B cell (primary cell): ENCODE results near the gene TAGLN2. TPM values are rescaled to one million over a fixed set of nuclear protein-coding genes. Genes with fewer than 3 reads are reported as not detected.
A peak's percentile ranks its signal among the peaks of the same experiment; 100 is the strongest.

ENCODE experiments used
- ATAC-seq: fragments of 200-7000 bp; cut with Tn5 transposase; one replicate; pipeline ENCODE4 v1.10.0; 2021; ENCODE audit warnings: low read depth, mild to moderate bottlenecking, moderate number of reproducible peaks, moderate library complexity
- CTCF ChIA-PET: fragments of 350-600 bp; sonication (Branson Sonifier 250); formaldehyde crosslinking; loops from one replicate; lab custom pipeline; 2021; ENCODE audit warnings: antibody characterized with exemption, inconsistent platforms; lab: Charles Lee
- POLR2A ChIA-PET: fragments of 350-600 bp; sonication (Branson Sonifier 250); formaldehyde crosslinking; loops from one replicate; lab custom pipeline; 2021; ENCODE audit warnings: antibody characterized with exemption; lab: Charles Lee
- DNase-seq: peaks from one replicate; pipeline ENCODE4 v3.0.0; 2013
- H2AFZ ChIP-seq: 2 replicates; pipeline ENCODE4 v1.6.1; 2012; ENCODE audit warnings: mild to moderate bottlenecking, low read depth, low read length; ENCODE audit not compliant: insufficient read depth, poor library complexity, severe bottlenecking
- H3K27ac ChIP-seq, 2 donors: 1 replicate in 1 of 2; 2 replicates in 1 of 2; pipeline ENCODE4 v1.5.1; 2012 to 2013; ENCODE audit warnings: low read length in 2 of 2, mild to moderate bottlenecking in 2 of 2, moderate library complexity in 1 of 2
- H3K27me3 ChIP-seq, 4 experiments: fragments of 200-600 bp in 1 of 4; sonication (generic) in 1 of 4; replicated peaks in 1 of 4; 1 replicate in 2 of 4; 2 replicates in 2 of 4; pipeline versions ENCODE4 v1.6.1 to v1.7.0; 2013 to 2016; ENCODE audit warnings: low read length in 3 of 4, mild to moderate bottlenecking in 2 of 4, mixed read lengths in 1 of 4, moderate library complexity in 1 of 4; ENCODE audit not compliant: insufficient read depth in 4 of 4, control insufficient read depth in 3 of 4; ENCODE audit errors: control extremely low read depth in 1 of 4
- H3K36me3 ChIP-seq, 2 experiments: replicated peaks in 1 of 2; 1 replicate in 1 of 2; 2 replicates in 1 of 2; pipeline versions ENCODE4 v1.6.1 to v1.7.1; 2013; ENCODE audit warnings: low read length in 1 of 2; ENCODE audit not compliant: insufficient read depth in 2 of 2, control insufficient read depth in 1 of 2; ENCODE audit errors: control extremely low read depth in 1 of 2, extremely low read depth in 1 of 2
- H3K4me1 ChIP-seq, 2 donors: fragments of 200-600 bp in 1 of 2; sonication (generic) in 1 of 2; 1 replicate in 1 of 2; 2 replicates in 1 of 2; pipeline versions ENCODE4 v1.5.1 to v1.6.1; 2013 to 2017; ENCODE audit warnings: low read length in 2 of 2; ENCODE audit not compliant: control insufficient read depth in 2 of 2, insufficient read depth in 2 of 2
- H3K4me2 ChIP-seq: replicated peaks from 2 replicates; pipeline ENCODE3; 2012; ENCODE audit warnings: mild to moderate bottlenecking, low read depth, low read length; ENCODE audit not compliant: poor library complexity, severe bottlenecking
- H3K4me3 ChIP-seq, 5 experiments: fragments of 200-600 bp in 1 of 5; sonication (generic) in 1 of 5; 1 replicate in 3 of 5; 2 replicates in 2 of 5; pipeline versions ENCODE4 v1.5.1 to v1.7.0; 2011 to 2016; ENCODE audit warnings: low read length in 4 of 5, mild to moderate bottlenecking in 4 of 5, low read depth in 2 of 5, control low read depth in 1 of 5, moderate library complexity in 1 of 5; ENCODE audit not compliant: insufficient read depth in 1 of 5; ENCODE audit errors: control extremely low read depth in 1 of 5, extremely low read depth in 1 of 5
- H3K79me2 ChIP-seq: fragments of 200-600 bp; sonication (generic); one replicate; pipeline ENCODE4 v1.6.0; 2016; ENCODE audit warnings: low read length; ENCODE audit not compliant: control insufficient read depth, insufficient read depth
- H3K9ac ChIP-seq: fragments of 200-600 bp; sonication (generic); 2 replicates; pipeline ENCODE4 v1.6.1; 2017; ENCODE audit warnings: mild to moderate bottlenecking, low read length, moderate library complexity
- H3K9me3 ChIP-seq, 3 donors: one replicate each; pipeline versions ENCODE4 v1.6.1 to v1.7.1; 2013; ENCODE audit warnings: low read length in 2 of 3; ENCODE audit not compliant: control insufficient read depth in 2 of 3, insufficient read depth in 1 of 3; ENCODE audit errors: control extremely low read depth in 1 of 3
- H4K20me1 ChIP-seq: 2 replicates; pipeline ENCODE4 v1.6.0; 2012; ENCODE audit warnings: mild to moderate bottlenecking, low read length; ENCODE audit not compliant: insufficient read depth, control insufficient read depth, poor library complexity, severe bottlenecking
- H3K27ac Mint-ChIP-seq: one replicate; pipeline ENCODE4 v1.8.0; 2021; ENCODE audit warnings: mixed read lengths
- H3K27me3 Mint-ChIP-seq: one replicate; pipeline ENCODE4 v1.8.0; 2021; ENCODE audit warnings: mixed read lengths
- H3K4me1 Mint-ChIP-seq: one replicate; pipeline ENCODE4 v1.8.0; 2021; ENCODE audit warnings: mixed read lengths
- H3K4me3 Mint-ChIP-seq: one replicate; pipeline ENCODE4 v1.8.0; 2021; ENCODE audit warnings: mixed read lengths
- H3K9me3 Mint-ChIP-seq: one replicate; pipeline ENCODE4 v1.8.0; 2022; ENCODE audit warnings: mixed read lengths; ENCODE audit not compliant: insufficient read depth
- CTCF ChIP-seq: fragments of 200-600 bp; IDR thresholded peaks from one replicate; pipeline ENCODE4 v1.8.0; 2022; ENCODE audit warnings: antibody characterized with exemption, mild to moderate bottlenecking
- EZH2 ChIP-seq: IDR thresholded peaks from 2 replicates; pipeline ENCODE4 v1.6.1; 2012; ENCODE audit warnings: borderline replicate concordance, low read depth, mild to moderate bottlenecking, moderate library complexity, low read length; ENCODE audit not compliant: insufficient read depth, poor library complexity, severe bottlenecking
- WGBS: methylation state at CpG from one replicate; pipeline ENCODE4 v1.1.5; 2013; ENCODE audit warnings: missing lambda C conversion rate; ENCODE audit not compliant: insufficient coverage; 5-methylcytosine and 5-hydroxymethylcytosine counted together
- intact Hi-C: fragments of 100-400 bp; cut with micrococcal nuclease; formaldehyde crosslinking; loops from one replicate; pipeline ENCODE4 v1.10.0; 2022
- polyA plus RNA-seq: library from polyadenylated mRNA; depleted of rRNA; stranded (reverse); fragments of >200 nt; gene quantifications from 2 replicates; pipeline ENCODE4 v1.2.3, GENCODE V29; 2012
- total RNA-seq, 2 donors: library from RNA; stranded (reverse); fragments of 120-200 nt in 1 of 2; gene quantifications; 1 replicate in 1 of 2; 2 replicates in 1 of 2; pipeline versions ENCODE4 v1.2.3 to v1.2.4, GENCODE V29; 2013 to 2022

TAGLN2 gene
- total and polyA plus RNA-seq, 2 donors (not counting 1 experiment from before 2014, with no cell fraction given): 342 to 721 TPM

GRCh38 chr1:159923203-159924024 lies 1.9 kb downstream of the TAGLN2 start:
- no peaks in the 10 kb centered on the region for H3K9me3 Mint-ChIP-seq

More at GRCh38 chr1:159923203-159924024, 1.9 kb downstream of the TAGLN2 start:
- TF ChIP-seq CTCF (no peak), EZH2 (no peak)
- H3K27ac Mint-ChIP-seq: peak overlapping the region; percentile 99
- peak overlapping the region; percentile 81 to 100 (median 99) for H3K4me3 ChIP-seq
- ChIA-PET CTCF (interaction anchor here (0.8 to 8.7 kb wide), 8 partner anchors 13 to 155 kb away, joined by 4 to 81 read pairs (median 5); partner anchors contain the start of genes DUSP23 and IGSF9), POLR2A (interaction anchor here (0.6 to 2.0 kb wide), 13 partner anchors 8 to 1639 kb away, joined by 3 to 7 read pairs (median 3); partner anchors contain the start of gene IGSF8)
- 1% methylated on average over 15 of the region's 20 CpGs for WGBS
- no peaks in the 10 kb centered on the region for H3K27me3 ChIP-seq
- peaks cover 4 to 35% of the 10 kb centered on the region in 2 experiments for H3K36me3 ChIP-seq
- peak overlapping the region; percentile 98 to 100 for H3K27ac ChIP-seq
- no peaks in the 10 kb centered on the region for H3K27me3 Mint-ChIP-seq
- H3K4me3 Mint-ChIP-seq: peak overlapping the region; percentile 96
- H3K9ac ChIP-seq: peak overlapping the region; percentile 97
- H2AFZ ChIP-seq: no peak overlapping the region
- H3K4me2 ChIP-seq: peak overlapping the region; percentile 99
- H3K79me2 ChIP-seq: peaks cover 87% of the 10 kb centered on the region
- DNase-seq (peak; percentile 98), ATAC-seq (peak; percentile 31)
- H3K4me1 ChIP-seq: peaks cover 45 to 58% of the 10 kb centered on the region in 2 donors
- peaks cover 38% of the 10 kb centered on the region for H4K20me1 ChIP-seq
- intact Hi-C loops: loop anchor here (2.0 to 10.0 kb wide), 4 partner anchors 33 to 1821 kb away; partner anchors contain the start of genes DUSP12, IGSF8 and USF1
- H3K4me1 Mint-ChIP-seq: peaks cover 63% of the 10 kb centered on the region
- peaks cover 0 to 4% (median 0%) of the 10 kb centered on the region in 3 donors for H3K9me3 ChIP-seq
